GM19023 (cell line): Measurements from ENCODE around the gene TMC6.
"Not testable (repeated sequence)": the region's sequence is repeated elsewhere in the genome, so short reads cannot be mapped to it uniquely, and the experiment has no call there.

ENCODE experiments used
- ATAC-seq: cut with Tn5 transposase; IDR thresholded peaks from one replicate; pipeline ENCODE4 v1.9.1; 2021; ENCODE audit warnings: mild to moderate bottlenecking, moderate library complexity; ENCODE audit not compliant: unreplicated experiment

TMC6 gene

GRCh38 chr17:78124081-78124835 lies 4.3 kb downstream of the TMC6 start:
- no peak for ATAC-seq

- ATAC-seq, result no peak
Measured at GRCh38 chr17:78123258-78123929, 5.2 kb downstream of the TMC6 start.

GRCh38 chr17:78122931-78123249 lies 5.7 kb downstream of the TMC6 start:
- no peak for ATAC-seq

- no peak for ATAC-seq
Measured at GRCh38 chr17:78122216-78122930, 6.2 kb downstream of the TMC6 start.

- ATAC-seq, result no peak
Measured at GRCh38 chr17:78121801-78122215, 6.7 kb downstream of the TMC6 start.

- no peak for ATAC-seq
Measured at GRCh38 chr17:78120971-78121800, 7.4 kb downstream of the TMC6 start.

- no peak for ATAC-seq
Measured at GRCh38 chr17:78120537-78120936, 8.0 kb downstream of the TMC6 start.

- ATAC-seq, result no peak
Measured at GRCh38 chr17:78118801-78119241, 9.7 kb downstream of the TMC6 start.

GRCh38 chr17:78117027-78117981 lies 11.3 kb downstream of the TMC6 start:
- no peak for ATAC-seq

GRCh38 chr17:78116411-78116810 lies 12.1 kb downstream of the TMC6 start:
- no peak for ATAC-seq

GRCh38 chr17:78115803-78116202 lies 12.8 kb downstream of the TMC6 start:
- ATAC-seq, result not testable (repeated sequence)

GRCh38 chr17:78114831-78115723 lies 13.5 kb downstream of the TMC6 start:
- ATAC-seq, result no peak

GRCh38 chr17:78113804-78114785 lies 14.5 kb downstream of the TMC6 start:
- ATAC-seq, result no peak

GRCh38 chr17:78112518-78113471 lies 15.8 kb downstream of the TMC6 start:
- ATAC-seq, result no peak

- ATAC-seq, result no peak
Measured at GRCh38 chr17:78111727-78112517, 16.6 kb downstream of the TMC6 start.
